HuH-7 (cell line): ENCODE data around the gene ELAVL4.

Source experiments
- DNase-seq: peaks from one replicate; pipeline ENCODE4 v3.0.0; 2011; ENCODE audit warnings: low spot score

ELAVL4 gene

GRCh38 chr1:50180367-50180766 lies 71.6 kb downstream of the ELAVL4 start:
- no peak for DNase-seq

- no peak for DNase-seq
Observed at GRCh38 chr1:50181027-50181663, 72.4 kb downstream of the ELAVL4 start.

GRCh38 chr1:50183378-50184133 lies 74.8 kb downstream of the ELAVL4 start:
- no peak for DNase-seq

GRCh38 chr1:50189369-50189768 lies 80.6 kb downstream of the ELAVL4 start:
- no peak for DNase-seq

GRCh38 chr1:50193002-50193401 lies 84.3 kb downstream of the ELAVL4 start:
- DNase-seq = no peak

- DNase-seq = no peak
Observed at GRCh38 chr1:50195205-50195604, 86.5 kb downstream of the ELAVL4 start.

GRCh38 chr1:50196081-50196480 lies 87.4 kb downstream of the ELAVL4 start:
- no peak for DNase-seq

GRCh38 chr1:50197216-50197615 lies 88.5 kb downstream of the ELAVL4 start:
- DNase-seq = no peak

DNA sequence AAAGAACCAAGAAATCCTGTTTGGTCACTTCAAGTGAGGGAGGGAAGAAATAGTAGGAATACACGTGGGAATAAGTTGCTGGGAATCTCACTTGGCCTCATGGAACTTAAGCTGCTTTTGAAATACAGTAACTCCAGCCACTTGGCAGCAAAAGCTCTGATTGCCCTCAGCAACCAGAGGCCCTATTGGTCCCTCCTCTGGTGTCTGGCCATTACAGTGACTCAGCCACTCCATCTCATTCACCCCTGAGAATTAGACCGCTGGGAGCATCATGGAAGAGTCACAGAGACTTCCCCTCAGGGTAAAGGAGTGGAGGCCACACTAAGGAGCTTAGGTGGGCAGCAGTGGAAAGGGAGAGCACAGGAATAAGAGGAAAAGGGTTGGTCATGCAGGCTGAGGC lies 99.6 kb downstream of the ELAVL4 start:
- no peak for DNase-seq

DNA sequence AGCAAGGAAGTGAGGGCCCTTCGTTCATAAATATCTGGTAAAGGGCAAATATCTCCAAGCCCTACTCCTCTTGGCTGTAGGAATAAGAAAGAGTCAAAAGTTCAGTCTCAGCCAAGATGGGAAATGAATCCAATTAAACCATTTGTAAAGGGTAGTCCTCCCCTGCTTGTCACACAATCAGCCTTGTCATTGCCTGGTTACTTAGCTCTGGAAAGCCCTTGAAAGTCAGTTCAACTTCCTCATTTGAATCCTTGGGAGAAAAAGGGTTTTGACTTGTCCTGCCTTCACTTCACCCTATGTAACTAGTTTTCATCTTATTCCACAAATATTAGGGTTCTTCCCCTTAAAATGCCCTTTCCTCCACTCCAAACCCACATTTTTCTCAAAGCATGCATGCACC lies 100.0 kb downstream of the ELAVL4 start:
- DNase-seq = no peak

GRCh38 chr1:50209749-50210148 lies 101.0 kb downstream of the ELAVL4 start:
- DNase-seq = no peak

- DNase-seq = peak; percentile 26
Observed at GRCh38 chr1:50213505-50213904, 104.8 kb downstream of the ELAVL4 start.

GRCh38 chr1:50214717-50215116 lies 106.0 kb downstream of the ELAVL4 start:
- peak; percentile 52 for DNase-seq

DNA sequence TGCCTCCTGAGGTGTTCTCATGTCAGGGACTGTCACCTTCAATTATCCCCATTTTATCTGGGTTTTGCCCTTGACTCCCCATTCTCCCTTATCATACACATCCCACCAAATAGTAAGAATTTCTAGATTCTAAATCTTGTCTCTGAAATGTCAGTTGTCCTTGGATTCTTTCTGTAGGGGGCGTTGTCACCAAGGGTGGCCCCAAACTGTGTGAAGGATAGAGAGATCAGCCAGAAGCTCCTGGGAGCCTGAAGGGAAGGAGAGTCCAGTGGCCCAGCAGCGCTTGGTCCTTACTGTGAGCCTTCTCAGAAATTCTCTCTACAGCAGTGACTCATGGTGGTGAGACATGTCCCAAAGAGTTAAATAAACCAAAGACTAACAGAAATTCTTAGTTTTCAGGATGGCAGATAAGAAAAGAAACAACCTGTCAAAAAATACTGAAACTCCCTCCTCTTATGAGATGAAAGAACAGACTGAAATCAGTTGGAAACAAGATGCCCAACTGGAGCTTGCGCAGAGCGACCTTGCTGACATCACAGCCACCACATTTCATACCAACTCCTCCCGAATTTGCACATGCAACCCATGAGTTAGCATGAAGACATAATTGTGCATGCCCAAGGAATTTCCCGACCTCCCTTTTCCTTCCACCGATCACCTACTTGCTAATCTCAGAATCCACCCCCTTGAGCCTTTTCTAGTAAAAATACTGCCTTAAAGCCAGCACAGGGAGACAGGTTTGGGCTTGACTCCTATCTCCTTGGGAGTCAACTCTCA lies 109.8 kb downstream of the ELAVL4 start:
- DNase-seq = no peak

GRCh38 chr1:50228871-50229384 lies 120.2 kb downstream of the ELAVL4 start:
- no peak for DNase-seq

DNA sequence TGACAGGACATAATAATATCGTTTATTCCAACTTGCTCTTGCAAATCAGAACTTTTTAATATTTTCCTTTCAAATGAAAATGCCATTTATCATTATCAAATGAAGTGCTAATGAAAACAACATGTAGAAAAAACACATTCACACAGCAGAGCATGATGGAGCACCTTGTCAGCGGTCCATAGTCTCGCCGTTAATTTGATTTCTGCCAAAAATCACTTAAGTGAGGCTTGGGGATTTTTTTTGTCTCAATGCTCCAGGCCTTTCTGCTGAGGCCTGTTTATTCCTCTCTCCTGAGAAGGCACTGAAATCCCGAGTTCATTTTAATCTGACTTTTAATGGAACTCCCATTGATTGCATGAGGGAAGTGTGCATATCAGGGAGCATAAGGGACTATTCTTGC lies 122.5 kb downstream of the ELAVL4 start:
- no peak for DNase-seq

DNA sequence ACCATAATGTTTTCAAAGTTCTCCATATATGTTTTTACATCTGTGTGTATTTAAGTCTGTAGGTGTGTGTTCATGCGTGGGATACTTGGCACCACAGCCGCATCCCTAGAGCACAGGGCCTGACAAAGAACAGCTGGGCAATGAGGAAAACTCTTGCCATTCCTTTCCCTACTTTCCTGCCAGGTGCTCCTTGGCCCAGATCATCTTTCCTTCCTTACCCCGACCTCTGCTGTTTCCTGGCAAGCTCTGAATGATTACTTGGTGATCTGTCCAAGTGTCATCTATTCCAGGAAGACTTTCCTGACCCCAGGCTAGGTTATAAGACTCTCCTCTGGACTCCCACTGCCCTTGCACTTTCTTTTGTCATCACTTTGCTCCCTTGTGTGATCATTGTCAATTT lies 123.6 kb downstream of the ELAVL4 start:
- no peak for DNase-seq

GRCh38 chr1:50236656-50237055 lies 127.9 kb downstream of the ELAVL4 start:
- no peak for DNase-seq

GRCh38 chr1:50237056-50237455 lies 128.3 kb downstream of the ELAVL4 start:
- DNase-seq = no peak

DNA sequence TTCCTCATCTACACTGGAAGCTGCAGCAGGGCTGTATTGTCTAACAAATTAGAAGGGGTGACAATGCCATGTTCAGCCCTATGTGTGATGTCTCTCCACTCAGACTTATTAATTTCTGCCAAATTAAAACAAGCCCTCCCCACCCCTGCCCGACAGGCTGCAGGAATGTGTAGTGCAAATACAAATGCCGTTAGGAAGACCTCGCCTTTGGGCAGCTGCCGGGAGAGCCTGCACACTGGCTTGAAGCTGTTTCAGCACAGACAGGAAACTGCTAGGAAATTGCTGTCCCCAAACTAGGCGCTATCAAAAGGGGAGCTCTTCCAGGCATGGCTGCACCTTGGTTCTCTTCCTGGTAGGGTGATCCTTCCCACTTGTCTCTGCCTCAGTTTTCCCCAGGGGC lies 135.2 kb downstream of the ELAVL4 start:
- DNase-seq = no peak

DNA sequence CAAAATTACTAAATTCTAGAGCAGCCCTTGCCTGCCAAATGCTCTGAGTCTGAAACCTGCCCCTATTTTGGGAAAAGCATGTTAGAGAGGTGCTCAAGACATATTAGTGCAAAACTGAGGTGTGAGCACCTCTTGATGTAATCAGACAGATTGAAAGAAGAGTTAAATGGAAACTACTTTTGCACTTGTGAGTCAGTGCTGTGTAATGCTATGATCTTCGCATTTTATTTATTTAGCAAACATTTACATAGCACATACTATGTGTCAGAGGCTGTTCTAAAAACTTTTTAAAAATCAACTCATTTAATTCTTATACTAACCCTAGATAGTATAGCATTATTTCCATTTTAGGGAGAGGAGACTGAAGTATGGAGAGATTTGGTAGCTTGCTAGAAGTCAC lies 138.1 kb downstream of the ELAVL4 start:
- DNase-seq = no peak

GRCh38 chr1:50251702-50252101 lies 143.0 kb downstream of the ELAVL4 start:
- no peak for DNase-seq

DNA sequence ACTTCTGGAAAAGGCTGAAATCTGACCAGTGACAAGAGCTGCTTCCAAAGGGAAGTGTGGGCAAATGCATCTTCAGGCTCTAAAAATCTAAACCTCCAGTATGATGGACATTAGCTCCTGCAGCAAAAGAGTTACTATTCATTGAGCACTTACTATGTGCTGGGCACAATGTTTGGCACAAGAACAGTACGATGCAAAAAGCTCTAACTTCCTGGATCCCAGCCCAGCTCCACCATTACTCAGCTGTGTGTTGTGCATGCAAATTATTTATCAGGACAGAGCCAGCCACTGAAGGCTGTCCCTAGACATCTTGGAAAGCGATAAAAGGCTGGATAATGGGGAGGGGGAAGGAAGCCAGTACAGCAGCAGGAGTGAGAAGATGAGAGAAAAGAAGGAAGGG lies 143.5 kb downstream of the ELAVL4 start:
- no peak for DNase-seq
